Measurements from ENCODE around the gene ABCB9.
"Not testable (repeated sequence)": the region's sequence is repeated elsewhere in the genome, so short reads cannot be mapped to it uniquely, and the experiment has no call there.

Gene ABCB9

DNA sequence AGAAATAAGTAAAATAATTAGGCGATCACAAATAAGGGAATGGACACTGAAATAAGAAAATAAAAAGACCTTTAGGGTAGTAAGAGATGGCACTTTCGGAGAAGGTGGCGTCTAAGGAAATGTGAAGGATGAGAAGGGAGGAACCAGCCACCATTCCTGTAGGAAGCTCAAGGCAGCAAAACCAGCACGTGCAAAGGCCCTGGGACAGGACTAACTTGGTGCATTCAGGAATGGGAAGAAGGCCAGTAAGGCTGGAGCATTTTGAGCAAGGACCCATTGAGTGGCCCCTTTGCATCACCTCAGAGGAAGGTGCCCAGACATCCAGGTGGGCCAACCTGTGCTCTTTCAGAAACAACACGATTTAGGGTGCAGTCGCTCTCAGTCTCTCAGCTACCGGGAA lies 69.6 kb downstream of the ABCB9 start:
- Histone ChIP-seq H3K27me3 (ENCODE audit: control insufficient read depth in 2 of 2, insufficient read depth in 2 of 2, low read length in 2 of 2) (no peaks in the 10 kb centered on the region), H3K4me3 (ENCODE audit: low read length in 2 of 2) (no peak overlapping the region), H3K27ac (ENCODE audit: low read depth in 2 of 2, low read length in 2 of 2) (peak overlapping the region; percentile 87), H3K4me1 (ENCODE audit: control insufficient read depth in 2 of 2, insufficient read depth in 2 of 2, low read length in 2 of 2) (peaks cover 31 to 45% of the 10 kb centered on the region in 2 donors), H3K36me3 (ENCODE audit: control insufficient read depth in 2 of 2, insufficient read depth in 2 of 2, low read length in 2 of 2) (no peaks in the 10 kb centered on the region), H3K9ac (ENCODE audit: low read depth in 1 of 2, low read length in 2 of 2) (no peak overlapping the region), H3K9me3 (ENCODE audit: control insufficient read depth in 2 of 2, low read length in 2 of 2) (no peaks in the 10 kb centered on the region)

DNA sequence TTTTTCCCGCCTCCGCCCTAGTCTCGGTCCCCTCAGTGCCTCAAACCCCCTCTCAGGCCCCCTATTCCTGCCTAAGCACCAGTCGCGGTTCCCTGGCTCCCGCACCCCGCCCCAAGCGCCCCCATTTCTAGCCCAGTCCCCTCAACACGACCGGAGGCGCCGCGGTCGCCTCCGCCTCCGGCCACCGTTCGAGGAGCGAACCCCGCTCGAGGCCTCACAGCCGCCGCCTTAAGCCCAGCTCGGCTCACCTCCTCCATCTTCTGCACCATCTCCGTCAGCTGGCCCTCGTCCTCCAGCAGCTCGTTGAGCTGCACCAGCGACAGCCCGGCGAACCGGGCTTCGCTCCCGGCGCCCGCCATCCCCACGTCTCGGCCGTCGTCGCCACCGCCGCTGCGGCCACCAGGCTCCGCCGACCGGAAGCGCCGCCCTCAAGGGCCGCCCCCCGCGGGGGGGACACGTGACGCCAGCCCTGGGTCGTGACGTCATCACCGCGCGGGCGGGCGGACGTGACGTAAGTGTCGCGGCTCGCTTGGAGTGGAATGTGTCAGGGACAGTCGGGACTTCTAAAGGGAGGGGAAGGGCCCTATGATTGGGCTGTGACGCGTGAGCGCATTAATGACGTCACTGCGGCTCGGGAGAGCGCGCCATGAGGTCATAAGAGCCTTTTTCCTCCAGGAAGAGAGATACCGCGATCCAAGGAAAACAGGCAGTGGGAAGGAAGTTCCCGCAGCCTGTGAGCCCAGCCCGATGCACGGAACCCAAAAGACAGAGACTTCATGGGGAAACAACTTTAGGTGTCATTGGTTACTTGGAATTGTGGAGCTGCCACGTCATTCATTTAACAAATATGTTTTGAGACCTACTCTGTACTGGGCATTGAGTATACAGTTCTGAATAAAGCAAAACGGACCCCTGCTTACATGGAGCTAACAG lies 70.3 kb downstream of the ABCB9 start, which contains the start of gene VPS37B:
VPS37B (minus strand) TSS at position 421 of the 933 bp plus-strand sequence; CDS start at position 359, 62 bp downstream.
- peak within 1 kb of the TSS; percentile 89 to 97 for H3K4me3 ChIP-seq (ENCODE audit: low read length in 2 of 2)
- peak within 1 kb of the TSS; percentile 87 for H3K27ac ChIP-seq (ENCODE audit: low read depth in 2 of 2, low read length in 2 of 2)
- H3K36me3 ChIP-seq (ENCODE audit: control insufficient read depth in 2 of 2, insufficient read depth in 2 of 2, low read length in 2 of 2): no peaks in the 10 kb centered on the region
- H3K4me1 ChIP-seq (ENCODE audit: control insufficient read depth in 2 of 2, insufficient read depth in 2 of 2, low read length in 2 of 2): peaks cover 38 to 52% of the 10 kb centered on the region in 2 donors
- no peaks in the 10 kb centered on the region for H3K27me3 ChIP-seq (ENCODE audit: control insufficient read depth in 2 of 2, insufficient read depth in 2 of 2, low read length in 2 of 2)
- no peaks in the 10 kb centered on the region for H3K9me3 ChIP-seq (ENCODE audit: control insufficient read depth in 2 of 2, low read length in 2 of 2)
- H3K9ac ChIP-seq (ENCODE audit: low read depth in 1 of 2, low read length in 2 of 2): peak within 1 kb of the TSS; percentile 86 to 99

DNA sequence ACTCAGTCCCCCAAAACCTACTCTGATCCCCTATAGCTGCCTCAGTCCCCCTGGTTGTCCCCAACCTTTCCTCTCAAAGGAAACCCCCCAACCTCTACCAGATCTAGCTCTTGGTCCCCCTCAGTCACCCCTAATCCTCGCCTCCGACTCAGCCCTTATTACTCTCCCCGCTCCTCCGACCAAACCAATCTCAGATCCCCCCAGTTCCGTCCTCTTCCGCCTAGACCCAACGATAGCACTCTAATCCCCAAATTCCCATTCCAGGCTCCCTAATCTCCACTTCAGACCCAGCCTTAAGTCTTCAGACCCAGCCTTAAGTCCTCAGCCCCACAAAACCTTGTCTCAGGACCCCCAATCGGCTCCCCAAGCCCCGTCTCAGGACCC lies 71.0 kb downstream of the ABCB9 start:
- H3K4me3 ChIP-seq (ENCODE audit: low read length in 2 of 2): peak overlapping the region; percentile 89 to 97
- peak overlapping the region; percentile 86 to 99 for H3K9ac ChIP-seq (ENCODE audit: low read depth in 1 of 2, low read length in 2 of 2)
- peaks cover 42 to 59% of the 10 kb centered on the region in 2 donors for H3K4me1 ChIP-seq (ENCODE audit: control insufficient read depth in 2 of 2, insufficient read depth in 2 of 2, low read length in 2 of 2)
- H3K9me3 ChIP-seq (ENCODE audit: control insufficient read depth in 2 of 2, low read length in 2 of 2): no peaks in the 10 kb centered on the region
- H3K27ac ChIP-seq (ENCODE audit: low read depth in 2 of 2, low read length in 2 of 2): peak overlapping the region; percentile 87
- H3K36me3 ChIP-seq (ENCODE audit: control insufficient read depth in 2 of 2, insufficient read depth in 2 of 2, low read length in 2 of 2): no peaks in the 10 kb centered on the region
- H3K27me3 ChIP-seq (ENCODE audit: control insufficient read depth in 2 of 2, insufficient read depth in 2 of 2, low read length in 2 of 2): no peaks in the 10 kb centered on the region

DNA sequence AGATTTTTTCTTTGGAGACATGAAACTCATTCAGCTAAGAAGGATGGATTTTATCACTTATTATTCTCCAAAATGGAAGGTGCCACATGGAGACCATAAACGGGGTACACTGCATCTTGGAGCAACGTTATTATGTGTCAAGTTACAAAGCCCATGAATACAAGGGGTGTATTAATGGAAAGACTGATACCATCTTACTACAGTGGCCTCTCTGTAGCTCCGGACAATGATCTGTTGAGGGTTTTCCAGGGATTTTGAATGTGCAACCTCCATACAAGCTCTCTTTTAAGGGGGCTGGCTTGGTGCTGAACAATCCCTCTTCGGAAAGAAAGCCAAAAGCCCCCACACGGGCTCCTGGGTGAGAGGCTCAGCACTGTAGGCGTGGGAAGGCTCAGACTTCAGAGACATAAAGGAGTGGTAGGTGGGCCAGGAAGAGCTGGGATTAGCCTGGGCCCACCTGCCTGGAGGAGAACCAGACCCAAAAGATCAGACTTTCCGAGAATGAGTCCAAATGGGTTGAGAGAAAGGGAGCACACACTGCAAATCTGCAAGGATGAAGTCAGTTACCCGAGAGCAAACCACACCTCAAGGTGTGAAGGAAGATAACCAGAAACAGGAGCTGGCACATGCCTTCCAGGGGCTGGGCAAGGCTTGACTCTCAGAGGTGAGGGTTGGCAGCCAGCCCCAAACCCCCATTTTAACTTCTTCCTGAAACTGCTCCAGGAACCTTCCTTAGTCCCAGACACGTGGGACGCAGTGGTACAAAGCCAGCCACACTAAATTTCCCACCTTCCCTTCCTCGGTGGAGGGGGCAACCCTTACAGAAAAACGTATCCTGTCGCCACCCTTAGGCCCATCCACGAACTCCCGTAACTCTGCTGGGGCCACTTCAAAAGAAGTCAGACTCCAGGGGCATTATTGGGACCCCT lies 71.8 kb downstream of the ABCB9 start:
- peaks cover 47 to 65% of the 10 kb centered on the region in 2 donors for H3K4me1 ChIP-seq (ENCODE audit: control insufficient read depth in 2 of 2, insufficient read depth in 2 of 2, low read length in 2 of 2)

DNA sequence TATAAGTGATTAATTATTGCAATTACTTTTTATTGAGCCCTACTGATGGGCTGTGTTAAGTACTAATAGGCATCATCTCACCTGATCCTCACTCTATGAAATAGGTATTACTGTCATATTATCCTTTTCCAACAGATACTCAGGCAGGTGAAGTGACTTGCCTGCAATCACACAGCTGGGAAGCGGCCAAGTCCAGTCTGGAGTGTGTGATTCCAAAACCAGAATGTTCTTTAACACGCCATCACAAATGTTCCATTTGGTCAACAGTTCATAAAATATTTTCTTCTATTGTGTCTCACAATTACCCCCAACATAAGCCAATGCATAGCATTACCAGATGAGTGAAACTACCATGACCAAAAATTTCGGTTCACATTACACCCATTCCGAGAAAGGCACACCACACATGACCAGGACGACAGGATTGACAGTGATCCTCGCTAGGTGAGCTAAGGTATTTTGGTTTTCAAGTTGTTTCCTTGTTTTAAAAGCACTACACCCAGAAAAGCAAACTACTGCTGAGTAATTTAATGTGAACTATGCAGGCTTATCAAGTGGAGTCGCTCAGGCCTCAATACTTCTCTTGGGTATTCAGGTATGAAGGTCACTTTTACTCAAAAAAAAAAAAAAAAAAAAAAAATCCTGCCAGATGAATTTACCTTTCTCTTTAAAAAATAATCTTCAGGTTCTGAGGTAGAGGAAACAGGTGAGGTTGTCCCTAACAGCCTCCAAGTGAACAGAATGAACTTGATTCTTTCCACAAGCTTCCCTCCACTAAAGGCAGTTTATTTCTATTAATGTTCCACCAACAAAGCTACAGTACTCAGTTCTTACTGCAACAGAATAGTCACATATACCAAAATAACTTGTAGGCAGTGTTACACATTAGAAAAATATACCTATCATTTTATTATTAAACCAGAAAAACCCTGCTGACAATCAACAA lies 72.8 kb downstream of the ABCB9 start:
- Histone ChIP-seq H3K9ac (ENCODE audit: low read depth in 1 of 2, low read length in 2 of 2) (peak overlapping the region; percentile 86 to 99), H3K27ac (ENCODE audit: low read depth in 2 of 2, low read length in 2 of 2) (peak overlapping the region; percentile 87), H3K36me3 (ENCODE audit: control insufficient read depth in 2 of 2, insufficient read depth in 2 of 2, low read length in 2 of 2) (no peaks in the 10 kb centered on the region), H3K4me1 (ENCODE audit: control insufficient read depth in 2 of 2, insufficient read depth in 2 of 2, low read length in 2 of 2) (peaks cover 53 to 69% of the 10 kb centered on the region in 2 donors), H3K4me3 (ENCODE audit: low read length in 2 of 2) (peak overlapping the region; percentile 89 to 97), H3K27me3 (ENCODE audit: control insufficient read depth in 2 of 2, insufficient read depth in 2 of 2, low read length in 2 of 2) (no peaks in the 10 kb centered on the region), H3K9me3 (ENCODE audit: control insufficient read depth in 2 of 2, low read length in 2 of 2) (no peaks in the 10 kb centered on the region)

More for the DNA sequence above, 71.8 kb downstream of the ABCB9 start:
- Histone ChIP-seq H3K9me3 (ENCODE audit: control insufficient read depth in 2 of 2, low read length in 2 of 2) (no peaks in the 10 kb centered on the region), H3K4me3 (ENCODE audit: low read length in 2 of 2) (peak overlapping the region; percentile 89 to 97), H3K36me3 (ENCODE audit: control insufficient read depth in 2 of 2, insufficient read depth in 2 of 2, low read length in 2 of 2) (no peaks in the 10 kb centered on the region), H3K27me3 (ENCODE audit: control insufficient read depth in 2 of 2, insufficient read depth in 2 of 2, low read length in 2 of 2) (no peaks in the 10 kb centered on the region), H3K9ac (ENCODE audit: low read depth in 1 of 2, low read length in 2 of 2) (peak overlapping the region; percentile 86 to 99), H3K27ac (ENCODE audit: low read depth in 2 of 2, low read length in 2 of 2) (peak overlapping the region; percentile 87)

DNA sequence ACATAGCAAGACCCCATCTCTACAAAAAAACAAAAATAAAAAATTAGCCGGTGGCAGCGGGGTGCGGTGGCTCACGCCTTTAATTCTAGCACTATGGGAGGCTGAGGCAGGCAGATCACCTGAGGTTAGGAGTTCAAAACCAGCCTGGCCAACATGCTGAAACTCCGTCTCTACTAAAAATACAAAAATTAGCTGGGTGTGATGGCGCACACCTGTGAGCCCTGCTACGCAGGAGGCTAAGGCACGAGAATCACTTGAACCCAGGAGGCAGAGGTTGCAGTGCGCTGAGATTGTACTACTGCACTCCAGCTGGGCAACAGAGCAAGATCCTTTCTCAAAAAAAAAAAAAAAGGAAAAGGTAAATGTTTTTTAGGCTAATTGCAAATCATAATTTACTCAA lies 73.5 kb downstream of the ABCB9 start:
- H3K36me3 ChIP-seq (ENCODE audit: control insufficient read depth in 2 of 2, insufficient read depth in 2 of 2, low read length in 2 of 2); H3K27me3 ChIP-seq (ENCODE audit: control insufficient read depth in 2 of 2, insufficient read depth in 2 of 2, low read length in 2 of 2); H3K9me3 ChIP-seq (ENCODE audit: control insufficient read depth in 2 of 2, low read length in 2 of 2): not testable (repeated sequence)
- Histone ChIP-seq H3K4me3 (ENCODE audit: low read length in 2 of 2) (peak overlapping the region in 1 of 2 donors; percentile 97), H3K4me1 (ENCODE audit: control insufficient read depth in 2 of 2, insufficient read depth in 2 of 2, low read length in 2 of 2) (peaks cover 56 to 71% of the 10 kb centered on the region in 2 donors), H3K27ac (ENCODE audit: low read depth in 2 of 2, low read length in 2 of 2) (peak overlapping the region; percentile 87), H3K9ac (ENCODE audit: low read depth in 1 of 2, low read length in 2 of 2) (peak overlapping the region; percentile 14 to 86)

DNA sequence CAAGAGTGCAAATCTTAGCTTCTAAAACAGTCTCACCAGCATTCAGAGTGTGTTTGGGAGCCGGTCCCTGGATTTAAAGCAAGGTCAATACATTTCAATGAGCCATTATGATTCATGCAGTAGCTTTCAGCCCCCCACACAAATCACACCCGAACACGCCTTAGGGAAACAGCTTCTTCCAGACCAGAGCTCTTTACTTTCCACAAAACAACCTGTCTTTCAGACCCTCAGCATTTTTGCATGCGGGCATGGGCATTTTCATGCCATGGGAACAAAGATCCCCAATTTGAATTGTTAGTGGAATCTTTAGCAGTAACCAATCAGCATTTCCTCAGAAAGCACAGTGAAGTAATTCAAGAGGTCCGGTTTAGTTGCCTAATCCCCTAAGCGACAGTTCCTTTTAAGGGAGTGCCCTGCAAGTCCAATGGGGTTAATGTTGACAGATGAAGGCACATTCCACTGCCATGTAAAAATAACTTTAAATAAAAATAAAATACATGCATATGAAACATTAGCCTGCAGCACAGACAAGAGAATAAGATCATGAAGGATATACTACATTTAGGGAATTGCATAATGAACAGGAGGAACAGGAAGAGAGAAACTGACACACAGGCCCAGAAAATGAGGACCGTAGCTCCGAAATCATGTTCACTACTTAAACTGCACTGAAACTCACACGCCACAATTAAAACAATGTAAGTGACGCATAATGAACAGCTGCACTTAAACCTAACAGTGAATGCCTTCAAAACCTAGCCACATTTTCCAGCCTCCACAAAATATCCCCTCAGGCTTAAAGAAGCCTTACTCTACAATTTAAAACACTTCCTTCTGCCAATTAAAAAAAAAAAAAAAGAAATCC lies 74.4 kb downstream of the ABCB9 start:
- H3K36me3 ChIP-seq (ENCODE audit: control insufficient read depth in 2 of 2, insufficient read depth in 2 of 2, low read length in 2 of 2): no peaks in the 10 kb centered on the region
- peak overlapping the region; percentile 87 for H3K27ac ChIP-seq (ENCODE audit: low read depth in 2 of 2, low read length in 2 of 2)
- peak overlapping the region; percentile 64 to 65 for H3K9ac ChIP-seq (ENCODE audit: low read depth in 1 of 2, low read length in 2 of 2)
- peaks cover 65 to 79% of the 10 kb centered on the region in 2 donors for H3K4me1 ChIP-seq (ENCODE audit: control insufficient read depth in 2 of 2, insufficient read depth in 2 of 2, low read length in 2 of 2)
- peak overlapping the region; percentile 51 to 97 for H3K4me3 ChIP-seq (ENCODE audit: low read length in 2 of 2)
- no peaks in the 10 kb centered on the region for H3K27me3 ChIP-seq (ENCODE audit: control insufficient read depth in 2 of 2, insufficient read depth in 2 of 2, low read length in 2 of 2)
- no peaks in the 10 kb centered on the region for H3K9me3 ChIP-seq (ENCODE audit: control insufficient read depth in 2 of 2, low read length in 2 of 2)

DNA sequence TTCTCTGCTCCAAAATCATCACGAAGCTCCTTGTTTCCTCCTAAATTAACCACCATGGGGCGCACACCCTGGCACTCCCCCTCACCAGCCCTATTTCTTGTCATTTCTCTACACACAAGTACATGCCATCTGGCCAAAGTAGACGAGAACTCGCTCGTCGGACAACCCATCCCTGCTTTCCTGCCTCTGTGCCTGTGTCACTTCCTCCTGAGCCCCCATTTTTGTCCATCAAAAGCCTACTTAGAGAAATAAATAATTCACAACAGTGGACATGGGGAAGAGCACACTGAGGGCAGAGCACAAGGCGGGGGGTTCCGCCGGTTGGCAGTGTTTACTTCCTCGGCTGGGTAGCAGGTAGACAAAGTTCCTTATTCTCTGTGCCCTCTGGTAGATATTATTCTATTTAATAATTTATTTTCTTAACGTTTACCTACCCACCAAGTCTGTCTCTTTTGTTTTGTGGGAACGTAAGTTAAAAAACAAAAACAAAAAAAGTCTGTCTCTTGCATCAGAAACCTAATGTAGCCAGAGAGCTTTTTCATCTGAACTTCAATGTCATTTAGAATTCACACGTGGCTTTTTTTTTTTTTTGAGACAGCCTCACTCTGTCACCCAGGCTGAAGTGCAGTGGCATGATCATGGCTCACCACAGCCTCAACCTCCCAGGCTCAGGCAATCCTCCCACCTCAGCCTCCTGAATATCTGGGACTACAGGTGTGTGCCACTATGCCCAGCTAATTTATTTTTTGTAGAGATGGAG lies 76.3 kb downstream of the ABCB9 start:
- Histone ChIP-seq H3K4me3 (ENCODE audit: low read length in 2 of 2) (peak overlapping the region in 1 of 2 donors; percentile 22), H3K27ac (ENCODE audit: low read depth in 2 of 2, low read length in 2 of 2) (peak overlapping the region; percentile 94 to 96), H3K27me3 (ENCODE audit: control insufficient read depth in 2 of 2, insufficient read depth in 2 of 2, low read length in 2 of 2) (no peaks in the 10 kb centered on the region), H3K9me3 (ENCODE audit: control insufficient read depth in 2 of 2, low read length in 2 of 2) (no peaks in the 10 kb centered on the region), H3K9ac (ENCODE audit: low read depth in 1 of 2, low read length in 2 of 2) (peak overlapping the region in 1 of 2 donors; percentile 12), H3K36me3 (ENCODE audit: control insufficient read depth in 2 of 2, insufficient read depth in 2 of 2, low read length in 2 of 2) (no peaks in the 10 kb centered on the region), H3K4me1 (ENCODE audit: control insufficient read depth in 2 of 2, insufficient read depth in 2 of 2, low read length in 2 of 2) (peaks cover 70 to 86% of the 10 kb centered on the region in 2 donors)
